MG63 (cell line): ENCODE results near the gene THAP4. TPM values are rescaled to one million over a fixed set of nuclear protein-coding genes. Genes with fewer than 3 reads are reported as not detected.
"Not testable (repeated sequence)": the region's sequence is repeated elsewhere in the genome, so short reads cannot be mapped to it uniquely, and the experiment has no call there.

Experiments
- DNase-seq: peaks from one replicate; pipeline ENCODE4 v3.0.0-alpha.2; 2020
- H3K27me3 ChIP-seq: fragments of 250-450 bp; sonication (Bioruptor Pico); 2 replicates; pipeline ENCODE4 v1.5.1; 2020; ENCODE audit warnings: mild to moderate bottlenecking, moderate library complexity
- H3K36me3 ChIP-seq: fragments of 250-450 bp; sonication (Bioruptor Pico); 2 replicates; pipeline ENCODE4 v1.5.1; 2020; ENCODE audit warnings: mild to moderate bottlenecking, moderate library complexity
- H3K4me3 ChIP-seq: fragments of 250-450 bp; sonication (Bioruptor Pico); 2 replicates; pipeline ENCODE4 v1.5.1; 2020; ENCODE audit warnings: mild to moderate bottlenecking, moderate library complexity
- H3K9me3 ChIP-seq: fragments of 250-450 bp; sonication (Bioruptor Pico); 2 replicates; pipeline ENCODE4 v1.5.1; 2020; ENCODE audit warnings: mild to moderate bottlenecking, moderate library complexity
- total RNA-seq: library from RNA; depleted of rRNA; stranded (reverse); fragments of >200 nt; shearing (Covaris generic); gene quantifications from 2 replicates; pipeline ENCODE4 v1.2.3, GENCODE V29; 2014; ENCODE audit warnings: low replicate concordance

THAP4 gene
- total RNA-seq, 1 experiment from 2014 or later = 110 TPM

GRCh38 chr2:241668839-241669238, 31.9 kb upstream of the THAP4 start:
- DNase-seq = no peak
- Histone ChIP-seq H3K9me3 (no peaks in the 10 kb centered on the region), H3K36me3 (peaks cover 27% of the 10 kb centered on the region), H3K4me3 (no peak overlapping the region), H3K27me3 (no peaks in the 10 kb centered on the region)

- Histone ChIP-seq H3K36me3 (peaks cover 22% of the 10 kb centered on the region), H3K4me3 (no peak overlapping the region), H3K27me3 (no peaks in the 10 kb centered on the region), H3K9me3 (no peaks in the 10 kb centered on the region)
- DNase-seq = no peak
Measured at GRCh38 chr2:241668354-241668753, 31.4 kb upstream of the THAP4 start.

GRCh38 chr2:241666627-241667400, 29.9 kb upstream of the THAP4 start:
- H3K4me3 ChIP-seq = no peak overlapping the region
- no peaks in the 10 kb centered on the region for H3K27me3 ChIP-seq
- DNase-seq = no peak
- peaks cover 16% of the 10 kb centered on the region for H3K36me3 ChIP-seq
- no peaks in the 10 kb centered on the region for H3K9me3 ChIP-seq

GRCh38 chr2:241665731-241666440, 28.9 kb upstream of the THAP4 start:
- Histone ChIP-seq H3K27me3 (no peaks in the 10 kb centered on the region), H3K4me3 (no peak overlapping the region), H3K36me3 (peaks cover 19% of the 10 kb centered on the region), H3K9me3 (no peaks in the 10 kb centered on the region)
- no peak for DNase-seq

GRCh38 chr2:241662731-241663130, 25.8 kb upstream of the THAP4 start:
- H3K27me3 ChIP-seq, DNase-seq, H3K9me3 ChIP-seq, H3K4me3 ChIP-seq: not testable (repeated sequence)
- H3K36me3 ChIP-seq = peaks cover 20% of the 10 kb centered on the region

GRCh38 chr2:241660593-241661213, 23.7 kb upstream of the THAP4 start:
- no peak for DNase-seq
- Histone ChIP-seq H3K36me3 (peaks cover 14% of the 10 kb centered on the region), H3K27me3 (no peaks in the 10 kb centered on the region), H3K9me3 (no peaks in the 10 kb centered on the region), H3K4me3 (no peak overlapping the region)

- Histone ChIP-seq H3K27me3 (no peaks in the 10 kb centered on the region), H3K36me3 (peaks cover 14% of the 10 kb centered on the region), H3K9me3 (no peaks in the 10 kb centered on the region), H3K4me3 (no peak overlapping the region)
- peak; percentile 23 for DNase-seq
Measured at GRCh38 chr2:241659150-241659739, 22.3 kb upstream of the THAP4 start.

GRCh38 chr2:241658296-241658695, 21.3 kb upstream of the THAP4 start:
- no peak for DNase-seq
- Histone ChIP-seq H3K9me3 (no peaks in the 10 kb centered on the region), H3K4me3 (no peak overlapping the region), H3K36me3 (peaks cover 14% of the 10 kb centered on the region), H3K27me3 (no peaks in the 10 kb centered on the region)

- Histone ChIP-seq H3K4me3 (no peak overlapping the region), H3K27me3 (no peaks in the 10 kb centered on the region), H3K36me3 (peaks cover 18% of the 10 kb centered on the region), H3K9me3 (no peaks in the 10 kb centered on the region)
- DNase-seq = no peak
Measured at GRCh38 chr2:241657786-241658254, 20.9 kb upstream of the THAP4 start.

GRCh38 chr2:241656190-241656741, 19.3 kb upstream of the THAP4 start:
- no peaks in the 10 kb centered on the region for H3K9me3 ChIP-seq
- H3K36me3 ChIP-seq = peaks cover 26% of the 10 kb centered on the region
- no peak overlapping the region for H3K4me3 ChIP-seq
- no peak for DNase-seq
- H3K27me3 ChIP-seq = no peaks in the 10 kb centered on the region

GRCh38 chr2:241655516-241656189, 18.7 kb upstream of the THAP4 start:
- no peak overlapping the region for H3K4me3 ChIP-seq
- H3K27me3 ChIP-seq = no peaks in the 10 kb centered on the region
- no peaks in the 10 kb centered on the region for H3K9me3 ChIP-seq
- no peak for DNase-seq
- peaks cover 31% of the 10 kb centered on the region for H3K36me3 ChIP-seq

GRCh38 chr2:241654551-241654950, 17.6 kb upstream of the THAP4 start:
- H3K27me3 ChIP-seq = no peaks in the 10 kb centered on the region
- no peak overlapping the region for H3K4me3 ChIP-seq
- no peak for DNase-seq
- peaks cover 28% of the 10 kb centered on the region for H3K36me3 ChIP-seq
- H3K9me3 ChIP-seq = no peaks in the 10 kb centered on the region

- no peak for DNase-seq
- H3K36me3 ChIP-seq = peaks cover 20% of the 10 kb centered on the region
- H3K4me3 ChIP-seq = no peak overlapping the region
- no peaks in the 10 kb centered on the region for H3K9me3 ChIP-seq
- no peaks in the 10 kb centered on the region for H3K27me3 ChIP-seq
Measured at GRCh38 chr2:241653210-241653750, 16.3 kb upstream of the THAP4 start.

- Histone ChIP-seq H3K27me3 (no peaks in the 10 kb centered on the region), H3K4me3 (no peak overlapping the region), H3K9me3 (no peaks in the 10 kb centered on the region), H3K36me3 (peaks cover 20% of the 10 kb centered on the region)
- no peak for DNase-seq
Measured at GRCh38 chr2:241652722-241653121, 15.8 kb upstream of the THAP4 start.

GRCh38 chr2:241652142-241652541, 15.2 kb upstream of the THAP4 start:
- no peaks in the 10 kb centered on the region for H3K27me3 ChIP-seq
- H3K36me3 ChIP-seq = peaks cover 20% of the 10 kb centered on the region
- no peak for DNase-seq
- H3K4me3 ChIP-seq = no peak overlapping the region
- H3K9me3 ChIP-seq = no peaks in the 10 kb centered on the region

- H3K4me3 ChIP-seq = no peak overlapping the region
- no peak for DNase-seq
- H3K27me3 ChIP-seq = no peaks in the 10 kb centered on the region
- no peaks in the 10 kb centered on the region for H3K9me3 ChIP-seq
- H3K36me3 ChIP-seq = peaks cover 20% of the 10 kb centered on the region
Measured at GRCh38 chr2:241649927-241650326, 13.0 kb upstream of the THAP4 start.
